ENCODE data around the gene TM9SF2. TPM values are rescaled to one million over a fixed set of nuclear protein-coding genes. Genes with fewer than 3 reads are reported as not detected.

Gene TM9SF2
- total RNA-seq, 1 experiment from 2014 or later, result 67.9 TPM

- Histone ChIP-seq H3K9me3 (ENCODE audit: control insufficient read depth, insufficient read depth, low read depth, low read length) (no peaks in the 10 kb centered on the region), H3K27ac (ENCODE audit: low read length) (no peak overlapping the region), H3K36me3 (ENCODE audit: control insufficient read depth, insufficient read depth, low read length) (peaks cover 7% of the 10 kb centered on the region; the same call in 1 of the 2 replicates), H3K4me3 (ENCODE audit: low read depth in 2 of 2, low read length in 2 of 2) (no peak overlapping the region), H3K4me1 (ENCODE audit: control insufficient read depth, insufficient read depth, low read length) (no peaks in the 10 kb centered on the region), H3K27me3 (ENCODE audit: control insufficient read depth, insufficient read depth, low read length) (no peaks in the 10 kb centered on the region)
- BruUV-seq (replicated peaks), result no TSS peak
- TF ChIP-seq REST (IDR thresholded peaks at IDR 0.05; ENCODE audit: insufficient read depth in 1 of 2, low read depth in 2 of 2, low read length in 1 of 2) (no peak), SIN3A (IDR thresholded peaks at IDR 0.05; ENCODE audit: borderline replicate concordance, insufficient read depth, low read depth, low read length) (no peak), CTCF (IDR thresholded peaks at IDR 0.05) (no peak), POLR2AphosphoS5 (IDR thresholded peaks at IDR 0.05; ENCODE audit: low read depth, low read length) (no peak), TCF7L2 (IDR thresholded peaks at IDR 0.05; ENCODE audit: low read depth, low read length) (no peak)
- intact Hi-C loops (cut with micrococcal nuclease; ENCODE audit: unreplicated experiment) (no loop called here), in situ Hi-C loops (cut with HindIII; ENCODE audit: low pct_unique_long_range_greater_than_20kb, low sequenced_read_pairs) (no loop called here)
- ChIA-PET POLR2A (no interaction called here), CTCF (no interaction called here)
- DNase-seq (ENCODE audit: low read depth, low spot score), result no peak
- no peak for ATAC-seq
Measured at GRCh38 chr13:99546878-99547277, 45.6 kb downstream of the TM9SF2 start.

GRCh38 chr13:99548448-99548847 lies 47.2 kb downstream of the TM9SF2 start:
- H3K36me3 ChIP-seq (ENCODE audit: control insufficient read depth, insufficient read depth, low read length), result 0 out of 2 replicates have a peak, but pooled peaks cover 5% of the 10 kb centered on the region
- POLR2A ChIA-PET, result no interaction called here
- no peak overlapping the region for H3K27ac ChIP-seq (ENCODE audit: low read length)

More at GRCh38 chr13:99548448-99548847, 47.2 kb downstream of the TM9SF2 start:
- BruUV-seq (replicated peaks), result no TSS peak
- no peaks in the 10 kb centered on the region for H3K27me3 ChIP-seq (ENCODE audit: control insufficient read depth, insufficient read depth, low read length)
- intact Hi-C loops (cut with micrococcal nuclease; ENCODE audit: unreplicated experiment), result no loop called here
- CTCF ChIA-PET, result no interaction called here
- no peak overlapping the region for H3K4me3 ChIP-seq (ENCODE audit: low read depth in 2 of 2, low read length in 2 of 2)
- no peak for TF ChIP-seq CTCF (IDR thresholded peaks at IDR 0.05)
- TF ChIP-seq REST (IDR thresholded peaks at IDR 0.05; ENCODE audit: insufficient read depth in 1 of 2, low read depth in 2 of 2, low read length in 1 of 2), result no peak
- TF ChIP-seq POLR2AphosphoS5 (IDR thresholded peaks at IDR 0.05; ENCODE audit: low read depth, low read length), result no peak
- no peak for TF ChIP-seq TCF7L2 (IDR thresholded peaks at IDR 0.05; ENCODE audit: low read depth, low read length)
- TF ChIP-seq SIN3A (IDR thresholded peaks at IDR 0.05; ENCODE audit: borderline replicate concordance, insufficient read depth, low read depth, low read length), result no peak
- no peaks in the 10 kb centered on the region for H3K4me1 ChIP-seq (ENCODE audit: control insufficient read depth, insufficient read depth, low read length)
- no peaks in the 10 kb centered on the region for H3K9me3 ChIP-seq (ENCODE audit: control insufficient read depth, insufficient read depth, low read depth, low read length)
- ATAC-seq (no peak), DNase-seq (ENCODE audit: low read depth, low spot score) (no peak)
- in situ Hi-C loops (cut with HindIII; ENCODE audit: low pct_unique_long_range_greater_than_20kb, low sequenced_read_pairs), result no loop called here

Measured in Panc1 (cell line).